ENCODE data around the gene MPO.
A peak's percentile ranks its signal among the peaks of the same experiment; 100 is the strongest.

Gene MPO, protein sequence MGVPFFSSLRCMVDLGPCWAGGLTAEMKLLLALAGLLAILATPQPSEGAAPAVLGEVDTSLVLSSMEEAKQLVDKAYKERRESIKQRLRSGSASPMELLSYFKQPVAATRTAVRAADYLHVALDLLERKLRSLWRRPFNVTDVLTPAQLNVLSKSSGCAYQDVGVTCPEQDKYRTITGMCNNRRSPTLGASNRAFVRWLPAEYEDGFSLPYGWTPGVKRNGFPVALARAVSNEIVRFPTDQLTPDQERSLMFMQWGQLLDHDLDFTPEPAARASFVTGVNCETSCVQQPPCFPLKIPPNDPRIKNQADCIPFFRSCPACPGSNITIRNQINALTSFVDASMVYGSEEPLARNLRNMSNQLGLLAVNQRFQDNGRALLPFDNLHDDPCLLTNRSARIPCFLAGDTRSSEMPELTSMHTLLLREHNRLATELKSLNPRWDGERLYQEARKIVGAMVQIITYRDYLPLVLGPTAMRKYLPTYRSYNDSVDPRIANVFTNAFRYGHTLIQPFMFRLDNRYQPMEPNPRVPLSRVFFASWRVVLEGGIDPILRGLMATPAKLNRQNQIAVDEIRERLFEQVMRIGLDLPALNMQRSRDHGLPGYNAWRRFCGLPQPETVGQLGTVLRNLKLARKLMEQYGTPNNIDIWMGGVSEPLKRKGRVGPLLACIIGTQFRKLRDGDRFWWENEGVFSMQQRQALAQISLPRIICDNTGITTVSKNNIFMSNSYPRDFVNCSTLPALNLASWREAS

GRCh38 chr17:58280480-58281217 lies at the start of gene MPO:
Gene MPO, minus strand, starts transcription at chr17:58280935. Its CDS starts 177 bp downstream, at chr17:58280758.
- DNase-seq (ENCODE audit: low spot score), result peak; percentile 1

DNA sequence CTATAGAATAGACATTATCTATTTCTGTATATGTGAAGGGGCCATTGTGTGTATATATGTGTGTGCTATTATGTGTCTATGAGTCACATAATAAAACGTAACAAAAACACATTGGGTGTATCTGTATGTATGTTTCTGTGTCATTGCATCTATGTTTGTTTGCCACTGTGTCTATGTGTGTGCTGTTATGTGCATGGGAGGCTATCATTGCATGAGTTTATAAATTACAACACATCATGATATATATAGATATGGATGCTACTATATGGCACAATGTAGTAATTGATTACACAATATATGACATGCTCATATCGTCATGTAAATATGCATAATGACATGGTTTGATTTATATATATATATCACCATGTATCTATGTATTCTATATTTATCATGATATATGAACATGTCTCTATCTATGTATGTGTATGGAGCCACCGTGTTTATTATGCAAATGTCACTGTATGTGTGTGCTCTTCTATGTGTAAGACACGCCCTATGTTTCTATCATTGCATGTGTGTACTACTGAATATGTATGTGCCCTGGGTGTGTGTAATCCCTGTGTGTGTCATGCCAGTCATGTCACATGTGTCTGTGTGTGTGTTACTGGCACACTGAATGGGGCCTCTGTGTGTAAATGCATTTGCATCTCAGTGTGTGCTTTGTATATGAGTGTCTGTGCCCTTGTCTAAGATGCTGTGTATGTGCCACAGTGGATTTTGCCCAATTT lies 49.2 kb upstream of the MPO start:
- no peak for DNase-seq (ENCODE audit: low spot score)

GRCh38 chr17:58329035-58329809 lies 48.5 kb upstream of the MPO start:
- DNase-seq (ENCODE audit: low spot score), result no peak

- DNase-seq (ENCODE audit: low spot score), result no peak
Measured at GRCh38 chr17:58328195-58329034, 47.7 kb upstream of the MPO start, which contains the start of gene TSPOAP1. Gene TSPOAP1, minus strand, starts transcription at chr17:58328795. Its CDS starts 875 bp downstream, at chr17:58327920.

DNA sequence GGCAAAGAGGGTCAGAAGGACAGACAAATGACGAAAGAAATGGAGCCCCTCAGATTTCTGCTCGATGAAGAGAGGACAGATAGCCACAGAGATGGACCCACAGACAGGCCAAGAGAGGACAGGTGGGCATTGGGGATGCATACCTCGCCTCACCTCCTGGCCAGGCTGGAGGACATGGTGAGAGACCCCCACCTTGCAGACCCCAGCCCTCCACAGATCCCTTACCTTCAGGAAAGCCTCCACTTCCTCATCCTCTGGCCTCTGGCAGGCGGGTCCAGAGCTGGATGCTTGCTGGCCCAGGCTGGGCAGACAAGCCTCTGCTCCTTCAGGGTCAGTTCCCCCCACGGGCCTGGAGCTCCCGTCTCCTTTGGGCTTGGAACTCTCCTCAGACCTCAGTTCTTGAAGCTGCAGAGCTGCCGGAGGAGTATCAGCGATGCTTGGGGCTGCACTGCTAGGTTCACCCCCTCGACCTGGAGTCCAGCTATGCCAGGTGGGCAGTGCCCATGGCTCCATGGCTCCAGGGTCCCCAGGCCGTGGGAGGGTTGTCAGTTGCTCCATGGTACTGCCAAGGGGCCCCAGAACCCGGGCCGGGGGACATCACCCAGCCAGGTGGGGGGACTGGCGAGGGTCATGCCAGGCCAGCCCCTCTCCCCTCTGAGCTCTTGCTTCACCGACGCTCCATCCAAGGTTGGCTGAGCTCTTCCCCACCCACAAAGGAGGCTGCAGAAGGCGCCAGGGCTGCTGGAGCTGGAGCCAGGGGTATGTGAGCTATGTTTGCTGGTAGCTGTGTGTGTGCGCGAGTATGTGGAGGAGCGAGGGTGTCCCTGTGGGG lies 46.8 kb upstream of the MPO start:
- DNase-seq (ENCODE audit: low spot score), result no peak

DNA sequence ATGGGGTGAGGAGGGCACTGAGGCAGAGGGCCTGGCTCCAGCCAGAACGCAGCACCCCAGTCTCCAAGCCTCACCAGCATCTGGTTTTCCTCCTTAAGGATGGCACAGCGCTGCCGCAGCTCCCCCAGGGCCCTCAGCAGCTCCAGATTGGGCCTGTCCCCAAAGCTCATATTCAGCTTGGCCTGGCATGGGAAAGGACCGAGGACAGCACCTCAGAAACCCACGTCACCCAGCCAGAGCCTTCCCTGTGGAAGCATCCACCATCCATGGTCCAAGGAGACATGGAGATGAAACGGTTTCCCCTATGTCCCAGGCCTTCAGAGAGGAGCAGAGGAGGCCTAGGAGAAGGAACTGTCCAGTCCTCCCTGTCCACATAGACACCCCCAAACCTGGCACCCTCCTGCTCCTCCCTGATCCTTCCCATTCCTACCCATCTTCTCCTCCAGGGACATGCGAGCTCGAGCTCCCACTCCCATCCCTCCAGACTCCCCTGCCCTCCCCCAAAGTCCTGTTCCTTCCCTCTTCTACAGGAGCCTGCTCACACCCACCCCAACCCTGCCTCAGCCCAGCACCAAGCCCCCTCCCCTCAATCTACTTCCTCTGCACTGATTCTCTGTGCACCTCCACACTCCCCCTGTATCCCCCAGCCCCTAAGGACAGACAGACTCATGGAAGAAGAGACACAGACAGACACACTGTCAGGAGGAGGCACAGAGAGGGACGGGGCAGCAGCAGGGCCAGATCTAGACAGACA lies 46.1 kb upstream of the MPO start:
- DNase-seq (ENCODE audit: low spot score), result no peak

GRCh38 chr17:58325976-58326468 lies 45.3 kb upstream of the MPO start:
- no peak for DNase-seq (ENCODE audit: low spot score)

DNA sequence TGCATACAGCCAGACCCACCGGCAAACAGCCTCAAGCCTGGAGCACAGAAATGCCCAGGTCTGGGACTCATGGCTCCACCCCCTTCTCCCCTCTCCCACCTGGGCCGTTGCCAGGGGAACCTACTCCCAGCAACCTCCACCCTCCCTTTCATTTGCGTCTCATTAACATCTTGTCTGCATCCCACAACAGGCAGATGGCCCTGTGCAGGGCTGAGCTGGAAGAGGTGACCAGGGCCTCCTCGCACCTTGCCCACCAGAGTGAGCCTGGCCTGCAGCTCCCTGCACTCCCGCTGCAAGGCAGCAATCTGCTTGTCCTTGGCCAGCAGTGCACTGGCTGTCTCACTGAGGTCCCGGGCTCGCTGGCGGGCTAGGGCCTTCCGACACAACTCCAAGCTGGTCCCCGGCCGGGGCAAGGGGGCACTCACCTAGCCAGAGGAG lies 44.6 kb upstream of the MPO start:
- DNase-seq (ENCODE audit: low spot score), result no peak

- peak; percentile 79 for DNase-seq (ENCODE audit: low spot score)
Measured at GRCh38 chr17:58324409-58325288, 43.9 kb upstream of the MPO start.

DNA sequence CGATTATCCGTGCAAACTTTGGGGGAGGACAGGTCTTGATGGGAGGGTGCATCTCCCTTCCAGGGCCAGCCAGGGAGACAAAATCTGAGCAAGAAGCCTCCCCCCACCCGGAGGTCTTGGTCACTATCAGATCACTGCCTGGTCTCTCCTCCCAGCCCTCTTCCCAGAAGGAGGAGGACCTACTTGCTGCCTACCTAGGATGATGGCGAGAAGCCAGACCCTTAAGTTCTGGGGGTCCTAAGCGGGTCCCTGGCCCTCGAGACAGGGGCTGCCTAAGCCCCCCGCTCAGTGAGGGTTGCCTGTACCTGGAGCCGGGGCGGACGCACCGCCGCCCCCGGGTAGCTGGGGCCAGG lies 43.3 kb upstream of the MPO start:
- no peak for DNase-seq (ENCODE audit: low spot score)

GRCh38 chr17:58323366-58324055 lies 42.8 kb upstream of the MPO start:
- DNase-seq (ENCODE audit: low spot score), result no peak

DNA sequence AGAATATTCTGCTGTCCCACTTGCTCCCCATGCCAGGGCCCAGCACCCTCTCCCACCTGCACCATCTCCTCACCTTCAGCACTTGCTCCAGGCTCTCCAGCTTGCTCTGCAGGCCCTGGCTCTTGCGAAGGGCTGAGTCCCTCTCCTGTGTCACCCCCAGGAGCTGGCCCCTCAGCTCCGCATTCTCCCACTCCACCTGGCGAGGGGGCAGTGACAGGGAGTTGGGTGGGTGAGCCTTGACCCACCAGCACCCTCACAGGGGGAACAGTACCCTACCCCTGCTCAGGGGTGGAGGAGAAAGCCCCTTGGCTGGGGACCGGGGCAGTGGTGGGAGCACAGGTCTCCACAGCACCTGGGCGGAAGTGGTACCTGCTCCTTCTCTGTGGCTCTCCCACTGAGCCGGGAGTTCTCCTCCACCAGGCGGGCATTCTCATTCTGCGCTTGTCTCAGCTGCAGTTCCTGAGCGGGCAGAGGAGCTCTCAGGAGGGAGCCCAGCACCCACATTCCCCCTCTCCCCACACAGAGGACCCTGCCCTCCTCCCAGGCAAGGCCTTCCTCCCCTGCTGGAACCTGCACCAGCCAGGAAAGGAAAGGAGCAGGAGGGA lies 41.9 kb upstream of the MPO start:
- DNase-seq (ENCODE audit: low spot score), result no peak

DNA sequence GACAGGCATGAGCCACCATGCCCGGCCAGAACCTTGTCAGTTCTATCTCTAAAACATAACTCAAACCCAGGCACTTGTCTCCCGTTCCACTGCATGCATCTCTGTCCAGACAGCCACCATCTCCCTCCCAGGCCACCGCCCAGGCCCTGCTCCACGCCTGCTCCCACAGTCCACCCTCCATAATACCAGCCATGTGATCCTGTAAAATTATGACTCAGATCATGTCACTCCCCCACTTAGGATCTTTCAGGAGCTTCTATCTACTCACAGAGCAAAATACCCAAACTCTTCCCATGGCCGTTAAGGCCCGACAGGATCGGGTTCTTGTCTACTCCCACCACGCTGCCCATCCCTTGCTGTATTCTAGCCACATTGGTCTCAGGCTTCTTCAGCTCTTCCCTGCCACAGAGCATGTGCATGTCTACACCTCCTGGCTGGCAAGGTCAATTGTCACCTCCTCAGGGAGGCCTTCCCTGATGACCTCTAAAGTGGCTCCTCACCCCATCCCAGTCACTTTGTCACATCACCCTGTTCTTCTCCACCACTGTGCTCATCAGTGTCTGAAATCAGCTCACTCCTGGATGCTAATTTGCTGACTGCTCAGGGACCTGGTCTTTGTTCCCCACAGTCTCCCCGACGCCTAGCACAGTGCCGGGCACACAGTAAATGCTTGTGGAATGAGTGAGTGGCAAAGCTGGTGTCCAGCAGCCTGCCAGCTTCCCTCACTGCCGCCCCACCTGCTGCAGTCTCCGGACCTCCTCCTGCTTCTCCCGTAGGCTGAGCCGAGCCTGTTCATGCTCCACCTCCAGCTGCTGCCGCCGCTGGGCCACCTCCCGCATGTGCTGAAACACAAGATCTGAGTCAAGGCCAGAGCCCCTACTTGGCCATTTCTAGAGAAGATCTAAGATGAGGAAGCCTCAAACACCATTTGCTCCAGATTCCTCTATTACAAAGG lies 41.1 kb upstream of the MPO start:
- no peak for DNase-seq (ENCODE audit: low spot score)

DNA sequence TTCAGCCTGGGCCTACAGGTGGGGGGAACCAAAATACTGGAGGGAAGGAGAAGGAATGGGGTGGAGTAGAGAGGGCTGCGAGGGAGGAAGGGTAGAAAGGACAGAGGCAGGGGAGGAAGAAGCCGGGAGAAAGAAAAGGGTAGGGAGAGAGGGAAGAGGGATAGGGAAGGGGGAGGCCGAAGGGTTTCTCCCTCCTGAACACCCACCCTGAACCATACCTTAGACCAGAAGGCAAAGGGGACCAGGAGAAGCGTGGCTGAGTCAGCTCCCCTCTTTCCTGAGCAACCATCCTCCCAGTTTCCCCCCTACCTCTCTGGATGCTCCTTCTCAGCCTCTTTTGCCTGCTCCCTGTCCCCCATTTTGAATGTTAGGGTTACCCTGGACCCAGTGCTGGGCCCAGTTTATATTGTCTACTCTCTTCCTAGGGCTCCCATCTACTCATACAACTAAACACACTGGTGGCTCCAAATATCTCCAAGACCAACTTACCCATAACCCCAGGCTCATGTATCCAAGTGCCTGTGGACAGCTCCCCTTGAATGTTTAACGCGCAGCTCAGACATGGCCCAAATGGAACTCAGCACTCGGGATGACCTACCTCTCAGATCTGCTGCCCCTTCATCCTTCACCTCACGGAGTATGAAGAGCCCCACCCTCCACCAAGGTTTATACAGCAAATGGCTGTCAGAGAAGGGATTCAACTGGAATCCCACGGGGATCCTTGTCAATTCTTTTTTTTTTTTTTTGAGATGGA lies 40.0 kb upstream of the MPO start:
- no peak for DNase-seq (ENCODE audit: low spot score)

Measured in AG08395 (cell line).